OCI-LY7 (cell line): ENCODE measurements around the gene SPAG16.

Experiments used
- EZH2phosphoT487 ChIP-seq: fragments of 200-600 bp; sonication (generic); IDR thresholded peaks from 2 replicates; pipeline ENCODE4 v1.6.1; 2018; ENCODE audit warnings: low read depth, borderline replicate concordance, mild to moderate bottlenecking, mixed run types, antibody characterized with exemption, low read length, moderate library complexity, mixed read lengths
- TF ChIP-seq, protein P1 (sequence below): fragments of 200-600 bp; sonication (generic); conservative IDR thresholded peaks from 2 replicates; pipeline ENCODE4 v1.5.1; 2014; ENCODE audit warnings: mild to moderate bottlenecking, antibody characterized with exemption, low read length, moderate library complexity, mixed read lengths

DNA sequence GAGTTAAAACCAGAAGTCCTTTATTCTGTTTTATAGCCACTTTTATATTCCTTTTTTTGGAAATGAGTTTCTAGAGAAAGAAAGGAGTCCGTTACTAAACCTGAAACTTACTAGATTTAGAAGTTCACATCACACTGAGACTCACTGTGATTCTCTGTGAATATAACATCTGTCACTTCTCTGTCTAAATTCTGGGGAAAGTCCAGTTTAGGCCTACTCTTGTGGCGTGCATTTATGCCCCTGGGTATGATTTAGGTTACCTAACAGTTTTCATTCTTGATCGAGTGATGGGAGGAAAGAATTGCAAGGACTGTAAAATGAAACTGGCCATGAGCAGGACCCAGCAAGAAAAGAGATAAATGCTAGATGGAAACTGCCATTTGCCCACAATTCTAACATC lies 449.6 kb downstream of the SPAG16 start:
- TF ChIP-seq, protein P1, sequence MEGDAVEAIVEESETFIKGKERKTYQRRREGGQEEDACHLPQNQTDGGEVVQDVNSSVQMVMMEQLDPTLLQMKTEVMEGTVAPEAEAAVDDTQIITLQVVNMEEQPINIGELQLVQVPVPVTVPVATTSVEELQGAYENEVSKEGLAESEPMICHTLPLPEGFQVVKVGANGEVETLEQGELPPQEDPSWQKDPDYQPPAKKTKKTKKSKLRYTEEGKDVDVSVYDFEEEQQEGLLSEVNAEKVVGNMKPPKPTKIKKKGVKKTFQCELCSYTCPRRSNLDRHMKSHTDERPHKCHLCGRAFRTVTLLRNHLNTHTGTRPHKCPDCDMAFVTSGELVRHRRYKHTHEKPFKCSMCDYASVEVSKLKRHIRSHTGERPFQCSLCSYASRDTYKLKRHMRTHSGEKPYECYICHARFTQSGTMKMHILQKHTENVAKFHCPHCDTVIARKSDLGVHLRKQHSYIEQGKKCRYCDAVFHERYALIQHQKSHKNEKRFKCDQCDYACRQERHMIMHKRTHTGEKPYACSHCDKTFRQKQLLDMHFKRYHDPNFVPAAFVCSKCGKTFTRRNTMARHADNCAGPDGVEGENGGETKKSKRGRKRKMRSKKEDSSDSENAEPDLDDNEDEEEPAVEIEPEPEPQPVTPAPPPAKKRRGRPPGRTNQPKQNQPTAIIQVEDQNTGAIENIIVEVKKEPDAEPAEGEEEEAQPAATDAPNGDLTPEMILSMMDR, result no peak
- TF ChIP-seq EZH2phosphoT487, result no peak
